PFSK-1 (cell line): ENCODE data around the gene ZFYVE21.

Source experiments
- POLR2AphosphoS5 ChIP-seq: IDR thresholded peaks from 2 replicates; pipeline ENCODE4 v1.6.1; 2012; ENCODE audit warnings: low read depth, mild to moderate bottlenecking, control low read depth, low read length, moderate library complexity
- TF ChIP-seq, protein P1 (sequence below), 2 experiments: IDR thresholded peaks; 2 replicates each; pipeline versions ENCODE4 v1.6.1 to v1.8.0; 2011 to 2012; ENCODE audit warnings: low read depth in 2 of 2, low read length in 2 of 2, control low read depth in 1 of 2, inconsistent platforms in 1 of 2, mild to moderate bottlenecking in 1 of 2, moderate library complexity in 1 of 2; ENCODE audit not compliant: insufficient read depth in 1 of 2

- TF ChIP-seq, protein P1, sequence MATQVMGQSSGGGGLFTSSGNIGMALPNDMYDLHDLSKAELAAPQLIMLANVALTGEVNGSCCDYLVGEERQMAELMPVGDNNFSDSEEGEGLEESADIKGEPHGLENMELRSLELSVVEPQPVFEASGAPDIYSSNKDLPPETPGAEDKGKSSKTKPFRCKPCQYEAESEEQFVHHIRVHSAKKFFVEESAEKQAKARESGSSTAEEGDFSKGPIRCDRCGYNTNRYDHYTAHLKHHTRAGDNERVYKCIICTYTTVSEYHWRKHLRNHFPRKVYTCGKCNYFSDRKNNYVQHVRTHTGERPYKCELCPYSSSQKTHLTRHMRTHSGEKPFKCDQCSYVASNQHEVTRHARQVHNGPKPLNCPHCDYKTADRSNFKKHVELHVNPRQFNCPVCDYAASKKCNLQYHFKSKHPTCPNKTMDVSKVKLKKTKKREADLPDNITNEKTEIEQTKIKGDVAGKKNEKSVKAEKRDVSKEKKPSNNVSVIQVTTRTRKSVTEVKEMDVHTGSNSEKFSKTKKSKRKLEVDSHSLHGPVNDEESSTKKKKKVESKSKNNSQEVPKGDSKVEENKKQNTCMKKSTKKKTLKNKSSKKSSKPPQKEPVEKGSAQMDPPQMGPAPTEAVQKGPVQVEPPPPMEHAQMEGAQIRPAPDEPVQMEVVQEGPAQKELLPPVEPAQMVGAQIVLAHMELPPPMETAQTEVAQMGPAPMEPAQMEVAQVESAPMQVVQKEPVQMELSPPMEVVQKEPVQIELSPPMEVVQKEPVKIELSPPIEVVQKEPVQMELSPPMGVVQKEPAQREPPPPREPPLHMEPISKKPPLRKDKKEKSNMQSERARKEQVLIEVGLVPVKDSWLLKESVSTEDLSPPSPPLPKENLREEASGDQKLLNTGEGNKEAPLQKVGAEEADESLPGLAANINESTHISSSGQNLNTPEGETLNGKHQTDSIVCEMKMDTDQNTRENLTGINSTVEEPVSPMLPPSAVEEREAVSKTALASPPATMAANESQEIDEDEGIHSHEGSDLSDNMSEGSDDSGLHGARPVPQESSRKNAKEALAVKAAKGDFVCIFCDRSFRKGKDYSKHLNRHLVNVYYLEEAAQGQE (IDR thresholded peaks at IDR 0.05; ENCODE audit: insufficient read depth in 1 of 2, low read depth in 2 of 2, low read length in 2 of 2), result no peak
- no peak for TF ChIP-seq POLR2AphosphoS5
Observed at GRCh38 chr14:103724116-103724515, 8.5 kb downstream of the ZFYVE21 start.
